Medulla oblongata (tissue), 1 donor: Measurements from ENCODE around the gene TUBB.
A peak's percentile ranks its signal among the peaks of the same experiment; 100 is the strongest.
"Not testable (repeated sequence)": the region's sequence is repeated elsewhere in the genome, so short reads cannot be mapped to it uniquely, and the experiment has no call there.

Source experiments
- DNase-seq: peaks from one replicate; pipeline ENCODE4 v3.0.0-alpha.2; 2015; ENCODE audit errors: extremely low spot score

The TUBB gene

GRCh38 chr6:30738532-30738931 is 18.4 kb downstream of the TUBB start:
- DNase-seq = no peak

GRCh38 chr6:30740540-30740870 is 20.4 kb downstream of the TUBB start:
- no peak for DNase-seq

GRCh38 chr6:30741063-30741779 is 21.1 kb downstream of the TUBB start:
- DNase-seq = no peak

GRCh38 chr6:30741789-30742315 is 21.7 kb downstream of the TUBB start:
- no peak for DNase-seq

GRCh38 chr6:30742316-30743098 is 22.4 kb downstream of the TUBB start, which contains the start of gene FLOT1:
Gene FLOT1 (minus strand): TSS chr6:30742687. CDS start chr6:30742189, 498 bp downstream.
- DNase-seq = peak; percentile 95

- no peak for DNase-seq
These were observed 23.2 kb downstream of the TUBB start for GRCh38 chr6:30743099-30744053.

- DNase-seq = peak; percentile 81
These were observed 24.1 kb downstream of the TUBB start, which contains the start of gene IER3 for GRCh38 chr6:30744054-30744805. Gene IER3 (minus strand): TSS chr6:30744547. CDS start chr6:30744518, 29 bp downstream.

- DNase-seq = no peak
These were observed 27.1 kb downstream of the TUBB start for GRCh38 chr6:30747300-30747687.

GRCh38 chr6:30747902-30748769 is 28.0 kb downstream of the TUBB start:
- no peak for DNase-seq

- no peak for DNase-seq
These were observed 28.8 kb downstream of the TUBB start for GRCh38 chr6:30748851-30749540.

- DNase-seq = no peak
These were observed 29.6 kb downstream of the TUBB start for GRCh38 chr6:30749554-30750378.

- DNase-seq = no peak
These were observed 30.2 kb downstream of the TUBB start for GRCh38 chr6:30750379-30750668.

- DNase-seq = peak; percentile 78
These were observed 32.2 kb downstream of the TUBB start for GRCh38 chr6:30752157-30752927.

- no peak for DNase-seq
These were observed 34.5 kb downstream of the TUBB start for GRCh38 chr6:30754631-30755030.

- not testable (repeated sequence) for DNase-seq
These were observed 36.4 kb downstream of the TUBB start for GRCh38 chr6:30756405-30757003.

- DNase-seq = no peak
These were observed 37.2 kb downstream of the TUBB start for GRCh38 chr6:30757261-30757904.
